GM20431 (cell line): ENCODE results near the gene ZNF514.
"Not testable (repeated sequence)": the region's sequence is repeated elsewhere in the genome, so short reads cannot be mapped to it uniquely, and the experiment has no call there.

ENCODE experiments used
- in situ Hi-C: fragments of 300-500 bp; cut with MseI, MboI; formaldehyde crosslinking; loops from one replicate; pipeline ENCODE4 v1.15.0; 2020; ENCODE audit warnings: low sequenced_read_pairs; ENCODE audit not compliant: unreplicated experiment

The ZNF514 gene

GRCh38 chr2:95143838-95144237 lies 15.8 kb downstream of the ZNF514 start:
- in situ Hi-C loops: no loop called here

- in situ Hi-C loops: no loop called here
Measured at GRCh38 chr2:95138702-95139101, 20.9 kb downstream of the ZNF514 start.

- in situ Hi-C loops: no loop called here
Measured at GRCh38 chr2:95122197-95122551, 37.5 kb downstream of the ZNF514 start.

GRCh38 chr2:95121407-95122196 lies 38.0 kb downstream of the ZNF514 start, which contains the start of gene MRPS5:
MRPS5 (minus strand) TSS chr2:95121808; CDS start chr2:95121791, 17 bp downstream.
- in situ Hi-C loops: no loop called here

GRCh38 chr2:95121093-95121406 lies 38.6 kb downstream of the ZNF514 start:
- in situ Hi-C loops: no loop called here

GRCh38 chr2:95115418-95115817 lies 44.2 kb downstream of the ZNF514 start:
- in situ Hi-C loops: no loop called here

- in situ Hi-C loops: no loop called here
Measured at GRCh38 chr2:95113464-95113863, 46.2 kb downstream of the ZNF514 start.

- in situ Hi-C loops: no loop called here
Measured at GRCh38 chr2:95110395-95110794, 49.3 kb downstream of the ZNF514 start.

GRCh38 chr2:95109260-95109659 lies 50.4 kb downstream of the ZNF514 start:
- in situ Hi-C loops: no loop called here

GRCh38 chr2:95106081-95106480 lies 53.6 kb downstream of the ZNF514 start:
- in situ Hi-C loops: no loop called here

- in situ Hi-C loops: no loop called here
Measured at GRCh38 chr2:95104606-95105005, 55.0 kb downstream of the ZNF514 start.

GRCh38 chr2:95099910-95100309 lies 59.7 kb downstream of the ZNF514 start:
- in situ Hi-C loops: no loop called here

GRCh38 chr2:95098273-95098672 lies 61.4 kb downstream of the ZNF514 start:
- in situ Hi-C loops: not testable (repeated sequence)
